Progenitor cell of endocrine pancreas (in vitro differentiated cells): Measurements from ENCODE around the gene ASIC4. TPM values are rescaled to one million over a fixed set of nuclear protein-coding genes. Genes with fewer than 3 reads are reported as not detected.

Experiments used
- DNase-seq: peaks from one replicate; pipeline ENCODE4 v3.0.0; 2021; ENCODE audit warnings: low spot score; ENCODE audit not compliant: unreplicated experiment
- H3K27ac Mint-ChIP-seq: 2 replicates; pipeline ENCODE4 v1.8.0; 2021; ENCODE audit warnings: mild to moderate bottlenecking, moderate library complexity, mixed read lengths
- H3K27me3 Mint-ChIP-seq: 2 replicates; pipeline ENCODE4 v1.8.0; 2021; ENCODE audit warnings: mixed read lengths
- H3K36me3 Mint-ChIP-seq: 2 replicates; pipeline ENCODE4 v1.8.0; 2022; ENCODE audit warnings: mixed read lengths; ENCODE audit not compliant: insufficient read depth
- H3K4me1 Mint-ChIP-seq: 2 replicates; pipeline ENCODE4 v1.8.0; 2021; ENCODE audit warnings: low read depth, mixed read lengths
- H3K4me3 Mint-ChIP-seq: 2 replicates; pipeline ENCODE4 v1.8.0; 2021; ENCODE audit warnings: low read depth, mild to moderate bottlenecking, moderate library complexity, mixed read lengths
- H3K9me3 Mint-ChIP-seq: 2 replicates; pipeline ENCODE4 v1.8.0; 2021; ENCODE audit warnings: low read depth, mixed read lengths
- long read RNA-seq: library from polyadenylated mRNA; unstranded; transcript quantifications from one replicate; pipeline ENCODE4 v2.0.0, GENCODE V29; 2020
- total RNA-seq: library from RNA; stranded (reverse); gene quantifications from 2 replicates; pipeline ENCODE4 v1.2.1, GENCODE V29; 2021
- TF ChIP-seq, protein P1 (sequence below): fragments of 200-600 bp; sonication (generic); IDR thresholded peaks from one replicate; pipeline ENCODE4 v1.5.0; 2021; ENCODE audit warnings: antibody characterized with exemption, mild to moderate bottlenecking; ENCODE audit not compliant: unreplicated experiment

The ASIC4 gene, protein sequence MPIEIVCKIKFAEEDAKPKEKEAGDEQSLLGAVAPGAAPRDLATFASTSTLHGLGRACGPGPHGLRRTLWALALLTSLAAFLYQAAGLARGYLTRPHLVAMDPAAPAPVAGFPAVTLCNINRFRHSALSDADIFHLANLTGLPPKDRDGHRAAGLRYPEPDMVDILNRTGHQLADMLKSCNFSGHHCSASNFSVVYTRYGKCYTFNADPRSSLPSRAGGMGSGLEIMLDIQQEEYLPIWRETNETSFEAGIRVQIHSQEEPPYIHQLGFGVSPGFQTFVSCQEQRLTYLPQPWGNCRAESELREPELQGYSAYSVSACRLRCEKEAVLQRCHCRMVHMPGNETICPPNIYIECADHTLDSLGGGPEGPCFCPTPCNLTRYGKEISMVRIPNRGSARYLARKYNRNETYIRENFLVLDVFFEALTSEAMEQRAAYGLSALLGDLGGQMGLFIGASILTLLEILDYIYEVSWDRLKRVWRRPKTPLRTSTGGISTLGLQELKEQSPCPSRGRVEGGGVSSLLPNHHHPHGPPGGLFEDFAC
- 3.4 and 5.1 TPM in 2 replicates for total RNA-seq
- long read RNA-seq, partial matches to known transcripts, result 0 of 1 reads
- long read RNA-seq, other reads (novel, unspliced or antisense), result 1 of 1 reads

DNA sequence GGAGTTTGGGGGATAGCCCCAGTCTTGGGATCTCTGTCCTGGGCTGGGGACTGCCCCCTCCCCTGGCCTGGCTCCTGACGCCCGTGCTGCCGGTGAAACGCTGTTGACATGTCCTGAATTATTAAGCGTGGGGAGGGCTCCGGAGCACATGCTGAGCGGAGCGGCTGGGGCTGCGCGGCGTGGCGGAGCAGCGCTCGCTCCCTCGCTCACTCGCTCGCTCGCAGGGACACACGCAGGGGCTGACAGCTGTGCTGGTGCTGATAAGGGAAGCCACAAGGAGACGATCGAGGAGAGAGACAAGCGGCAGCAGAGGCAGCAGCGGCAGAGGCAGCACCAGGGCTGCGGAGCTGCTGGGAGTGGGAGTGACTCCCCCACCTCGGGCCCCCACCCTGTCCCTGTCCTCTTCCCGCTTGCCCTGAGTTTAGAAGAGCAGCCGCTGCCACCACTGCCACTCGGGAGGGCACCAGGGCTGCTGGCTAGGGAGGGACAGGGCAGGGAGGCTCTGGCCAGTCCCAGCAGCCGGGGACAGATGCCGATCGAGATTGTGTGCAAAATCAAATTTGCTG is at the start of gene ASIC4:
Gene ASIC4, plus strand, starts transcription at position 287 of the 566 bp plus-strand sequence. Its CDS starts 243 bp downstream, at position 530.
- Mint-ChIP-seq H3K36me3 (no peaks in the 10 kb centered on the region), H3K27me3 (peaks cover 55% of the 10 kb centered on the region), H3K27ac (peak within 1 kb of the TSS; percentile 71), H3K4me1 (peaks cover 52% of the 10 kb centered on the region), H3K9me3 (no peaks in the 10 kb centered on the region), H3K4me3 (peak within 1 kb of the TSS; percentile 53)
- TF ChIP-seq, protein P1, sequence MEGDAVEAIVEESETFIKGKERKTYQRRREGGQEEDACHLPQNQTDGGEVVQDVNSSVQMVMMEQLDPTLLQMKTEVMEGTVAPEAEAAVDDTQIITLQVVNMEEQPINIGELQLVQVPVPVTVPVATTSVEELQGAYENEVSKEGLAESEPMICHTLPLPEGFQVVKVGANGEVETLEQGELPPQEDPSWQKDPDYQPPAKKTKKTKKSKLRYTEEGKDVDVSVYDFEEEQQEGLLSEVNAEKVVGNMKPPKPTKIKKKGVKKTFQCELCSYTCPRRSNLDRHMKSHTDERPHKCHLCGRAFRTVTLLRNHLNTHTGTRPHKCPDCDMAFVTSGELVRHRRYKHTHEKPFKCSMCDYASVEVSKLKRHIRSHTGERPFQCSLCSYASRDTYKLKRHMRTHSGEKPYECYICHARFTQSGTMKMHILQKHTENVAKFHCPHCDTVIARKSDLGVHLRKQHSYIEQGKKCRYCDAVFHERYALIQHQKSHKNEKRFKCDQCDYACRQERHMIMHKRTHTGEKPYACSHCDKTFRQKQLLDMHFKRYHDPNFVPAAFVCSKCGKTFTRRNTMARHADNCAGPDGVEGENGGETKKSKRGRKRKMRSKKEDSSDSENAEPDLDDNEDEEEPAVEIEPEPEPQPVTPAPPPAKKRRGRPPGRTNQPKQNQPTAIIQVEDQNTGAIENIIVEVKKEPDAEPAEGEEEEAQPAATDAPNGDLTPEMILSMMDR, result no peak
- no peak for DNase-seq

DNA sequence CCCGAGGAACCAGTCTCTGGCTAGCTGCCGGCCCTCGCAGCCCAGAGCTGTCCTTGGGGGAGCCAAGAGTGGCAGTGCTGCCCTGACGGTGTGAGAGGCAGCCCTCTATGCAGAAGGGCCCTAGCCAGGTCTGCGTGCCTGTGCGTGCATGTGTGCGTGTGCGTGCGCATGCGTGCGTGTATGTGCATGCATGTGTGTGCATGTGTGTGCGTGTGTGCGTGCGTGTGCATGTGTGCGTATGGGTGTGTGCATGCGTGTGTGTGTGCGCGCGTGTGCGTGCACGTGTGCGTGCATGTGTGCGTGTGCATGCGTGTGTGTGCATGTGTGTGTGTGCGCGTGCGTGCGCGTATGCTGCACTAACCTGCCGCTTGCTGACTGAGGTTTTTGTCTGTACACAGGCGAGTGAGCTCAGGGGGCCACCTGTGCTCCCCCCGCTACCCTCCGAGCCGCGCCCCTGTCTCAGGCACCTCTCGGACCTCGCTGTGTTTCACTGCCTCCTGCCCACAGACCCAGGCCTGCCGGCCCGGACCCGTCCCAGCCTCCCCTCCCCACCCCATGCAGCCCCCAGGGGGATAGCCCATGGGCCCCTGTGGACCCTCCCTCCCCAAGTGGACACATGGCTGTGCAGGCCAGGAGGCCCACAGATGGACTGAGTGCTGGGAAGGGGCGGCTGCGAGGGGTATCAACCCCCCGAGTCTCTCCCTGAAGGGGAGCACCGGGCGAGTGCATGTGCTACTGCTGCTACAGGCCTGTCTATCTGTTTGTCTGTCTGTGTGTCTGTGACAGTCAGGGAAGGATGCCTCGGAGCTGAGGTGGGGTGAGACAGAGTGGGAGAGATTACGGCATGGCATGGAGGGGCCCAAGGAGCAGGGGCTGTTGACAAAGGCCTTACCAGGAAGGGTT is 48.4 kb upstream of the ASIC4 start:
- TF ChIP-seq, protein P1, result no peak
- Mint-ChIP-seq H3K9me3 (no peaks in the 10 kb centered on the region), H3K4me3 (no peak overlapping the region), H3K4me1 (no peaks in the 10 kb centered on the region), H3K27me3 (no peaks in the 10 kb centered on the region), H3K36me3 (no peaks in the 10 kb centered on the region), H3K27ac (peak overlapping the region; percentile 45)
- no peak for DNase-seq

DNA sequence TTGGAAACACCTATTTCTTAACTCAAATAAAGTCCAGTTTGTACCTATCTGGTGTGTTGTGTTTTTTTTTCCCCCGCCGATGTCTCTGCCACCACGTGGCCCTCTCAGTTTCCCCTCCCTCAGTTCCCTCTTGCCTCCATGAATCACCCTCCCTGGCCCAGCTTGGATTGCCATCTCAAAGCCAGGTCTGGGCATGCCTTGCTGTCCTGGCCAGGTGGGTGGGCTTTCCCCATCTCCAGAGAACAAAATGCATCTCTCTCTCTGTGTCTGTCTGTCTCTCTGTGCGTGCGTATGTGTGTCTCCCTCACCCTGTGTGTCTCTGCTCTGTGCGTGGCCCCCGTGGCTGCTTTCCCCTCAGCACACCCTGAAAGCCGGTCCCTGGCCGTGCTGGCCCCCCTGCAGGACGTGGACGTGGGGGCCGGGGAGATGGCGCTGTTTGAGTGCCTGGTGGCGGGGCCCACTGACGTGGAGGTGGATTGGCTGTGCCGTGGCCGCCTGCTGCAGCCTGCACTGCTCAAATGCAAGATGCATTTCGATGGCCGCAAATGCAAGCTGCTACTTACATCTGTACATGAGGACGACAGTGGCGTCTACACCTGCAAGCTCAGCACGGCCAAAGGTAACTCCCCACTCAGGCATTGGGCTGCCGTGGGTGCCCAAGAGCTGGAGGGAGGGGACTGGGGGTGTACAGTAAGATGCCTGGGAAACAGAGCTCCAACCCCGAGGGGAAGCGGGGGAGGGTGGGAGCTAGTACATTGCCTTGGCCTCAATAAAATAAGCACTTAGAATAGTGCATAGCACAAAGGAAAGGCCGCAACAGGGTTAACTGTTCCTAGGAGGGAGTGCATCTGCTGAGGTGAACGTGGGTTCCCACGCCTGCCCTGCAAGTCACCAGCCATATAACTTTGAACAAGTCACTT is 47.2 kb upstream of the ASIC4 start:
- DNase-seq, result no peak
- Mint-ChIP-seq H3K4me3 (no peak overlapping the region), H3K27me3 (peaks cover 6% of the 10 kb centered on the region), H3K4me1 (no peaks in the 10 kb centered on the region), H3K36me3 (no peaks in the 10 kb centered on the region), H3K27ac (no peak overlapping the region), H3K9me3 (no peaks in the 10 kb centered on the region)
- TF ChIP-seq, protein P1, result no peak

DNA sequence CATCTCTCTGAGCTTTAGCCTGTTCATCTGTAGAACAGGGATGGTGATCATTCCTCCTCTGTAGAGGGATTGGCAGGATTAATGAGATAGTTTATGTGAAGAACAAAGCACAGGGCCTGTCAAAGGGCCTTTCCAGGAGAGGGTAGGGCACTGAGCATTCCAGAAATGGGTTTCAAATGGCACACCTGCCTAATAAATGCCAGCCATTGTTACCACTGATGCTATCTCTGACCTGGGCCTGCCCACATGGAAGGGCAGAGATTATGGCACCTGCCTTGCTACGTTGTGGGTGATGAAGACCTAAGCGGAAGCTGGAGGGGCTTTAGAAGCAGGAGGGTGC is 46.6 kb upstream of the ASIC4 start:
- Mint-ChIP-seq H3K27ac (no peak overlapping the region), H3K27me3 (peaks cover 6% of the 10 kb centered on the region), H3K36me3 (no peaks in the 10 kb centered on the region), H3K9me3 (no peaks in the 10 kb centered on the region), H3K4me3 (no peak overlapping the region), H3K4me1 (no peaks in the 10 kb centered on the region)
- no peak for DNase-seq
- TF ChIP-seq, protein P1, result no peak
